ENCODE results near the gene IPO5. TPM values are rescaled to one million over a fixed set of nuclear protein-coding genes. Genes with fewer than 3 reads are reported as not detected.
A peak's percentile ranks its signal among the peaks of the same experiment; 100 is the strongest.
"Not testable (repeated sequence)": the region's sequence is repeated elsewhere in the genome, so short reads cannot be mapped to it uniquely, and the experiment has no call there.

The IPO5 gene
- total RNA-seq, 1 donor from 2014 or later: 99.0 TPM

DNA sequence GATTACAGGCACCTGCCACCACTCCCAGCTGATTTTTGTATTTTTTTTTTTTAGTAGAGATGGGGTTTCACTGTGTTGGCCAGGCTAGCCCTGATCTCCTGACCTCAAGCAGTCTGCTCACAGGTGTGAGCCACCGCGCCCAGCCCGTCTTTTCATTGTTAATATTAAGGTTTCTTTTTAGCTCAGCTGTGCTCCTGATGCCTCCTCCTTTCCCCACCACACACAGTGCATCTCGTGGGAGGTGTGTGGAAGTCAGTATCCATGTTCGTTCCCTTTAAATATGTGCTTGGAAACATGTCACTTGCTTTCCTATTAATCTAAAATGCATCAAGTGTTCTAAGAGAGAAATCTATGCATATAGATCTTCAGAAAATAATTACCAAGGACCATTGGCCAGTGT, 53.5 kb downstream of the IPO5 start:
- DNase-seq (ENCODE audit: low read depth in 2 of 2): no peak

DNA sequence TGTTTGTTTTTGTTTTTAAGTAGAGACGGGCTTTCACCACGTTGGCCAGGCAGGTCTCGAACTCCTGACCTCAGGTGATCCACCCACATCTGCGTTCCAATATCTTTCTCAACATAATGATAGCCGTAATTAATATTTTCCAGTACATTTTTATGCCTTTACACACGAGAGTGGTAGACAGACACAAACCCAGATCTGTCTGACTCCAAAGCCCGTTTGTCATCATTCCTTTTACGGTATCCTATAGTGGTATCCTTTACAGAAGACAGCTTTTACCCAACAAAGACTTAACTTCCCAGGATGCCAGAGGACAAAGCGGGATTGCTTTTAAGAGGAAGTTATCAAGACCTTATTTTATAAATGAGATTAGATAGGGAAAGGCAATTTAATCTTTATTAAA, 59.8 kb downstream of the IPO5 start:
- no peak for DNase-seq (ENCODE audit: low read depth in 2 of 2)

DNA sequence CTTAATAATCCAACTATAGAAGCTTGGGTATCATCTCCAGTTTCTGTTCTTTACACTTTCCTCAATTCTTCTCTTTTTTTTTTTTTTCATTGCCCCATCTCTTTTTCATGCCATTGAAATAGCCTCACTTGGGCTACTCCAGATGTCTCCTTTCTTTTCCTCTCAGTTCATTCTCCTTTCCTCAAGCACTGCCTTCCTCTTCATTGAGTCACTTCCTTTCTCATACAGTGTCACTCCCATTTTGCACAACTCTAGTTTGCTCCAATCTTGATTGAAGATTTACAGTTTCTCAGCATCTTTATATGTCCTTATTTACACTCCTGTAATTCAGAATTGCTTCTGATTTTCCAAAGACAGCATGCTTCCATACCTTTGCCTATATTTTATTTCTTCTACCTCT, 61.3 kb downstream of the IPO5 start:
- peak in 1 of 2 donors; percentile 69 for DNase-seq (ENCODE audit: low read depth in 2 of 2)

DNA sequence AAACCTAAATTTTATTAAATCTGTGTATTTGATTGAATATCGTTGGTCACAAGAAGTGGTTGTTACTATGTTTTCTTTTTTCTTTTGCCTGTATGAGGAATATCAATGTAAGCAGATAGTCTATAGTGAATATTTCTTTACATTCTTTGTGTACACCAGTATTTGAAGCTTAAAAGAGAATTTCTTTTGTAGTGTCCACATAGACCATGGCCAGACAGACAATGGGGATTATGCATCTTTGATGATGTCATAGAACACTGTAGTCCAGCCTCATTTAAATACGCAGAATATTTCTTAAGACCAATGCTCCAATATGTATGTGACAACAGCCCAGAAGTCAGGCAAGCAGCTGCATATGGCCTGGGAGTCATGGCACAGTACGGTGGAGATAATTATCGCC, 64.8 kb downstream of the IPO5 start:
- no peak for DNase-seq (ENCODE audit: low read depth in 2 of 2)

DNA sequence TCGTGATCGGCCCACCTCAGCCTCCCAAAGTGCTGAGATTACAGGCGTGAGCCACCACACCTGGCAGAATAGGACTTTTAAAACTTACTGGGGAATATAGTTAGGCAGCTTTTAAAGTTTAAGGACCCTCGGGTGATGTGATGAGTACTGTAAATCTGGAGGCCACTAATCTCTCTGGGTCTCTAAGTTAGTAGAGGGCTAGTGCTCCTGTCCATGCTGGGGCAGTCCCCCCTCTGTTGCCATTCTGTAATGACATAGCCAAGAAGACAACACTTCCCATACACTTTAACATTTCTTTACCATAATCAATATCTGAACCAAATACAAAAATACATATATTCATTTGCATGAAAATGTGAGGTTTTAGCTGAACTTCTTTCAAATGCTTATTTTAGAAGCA, 65.7 kb downstream of the IPO5 start:
- no peak for DNase-seq (ENCODE audit: low read depth in 2 of 2)

DNA sequence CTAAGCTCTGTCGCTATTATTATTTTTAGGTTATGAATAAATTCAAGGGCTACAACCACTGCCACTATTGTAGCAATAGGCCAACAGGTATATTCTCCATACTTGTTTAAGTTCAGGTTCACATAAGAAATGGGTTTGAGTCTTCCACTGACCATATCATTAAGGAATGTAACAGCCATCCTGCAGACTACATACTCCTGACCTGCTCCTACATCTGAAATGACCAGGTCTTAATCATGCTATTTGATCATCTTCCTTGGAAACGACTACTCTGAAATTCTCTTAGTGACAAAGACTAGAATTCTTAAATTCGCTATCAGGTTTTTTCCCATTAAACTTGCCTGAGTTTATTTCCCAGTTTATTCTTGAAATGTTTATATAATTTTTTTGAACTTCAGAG, 66.8 kb downstream of the IPO5 start:
- DNase-seq (ENCODE audit: low read depth in 2 of 2): no peak

DNA sequence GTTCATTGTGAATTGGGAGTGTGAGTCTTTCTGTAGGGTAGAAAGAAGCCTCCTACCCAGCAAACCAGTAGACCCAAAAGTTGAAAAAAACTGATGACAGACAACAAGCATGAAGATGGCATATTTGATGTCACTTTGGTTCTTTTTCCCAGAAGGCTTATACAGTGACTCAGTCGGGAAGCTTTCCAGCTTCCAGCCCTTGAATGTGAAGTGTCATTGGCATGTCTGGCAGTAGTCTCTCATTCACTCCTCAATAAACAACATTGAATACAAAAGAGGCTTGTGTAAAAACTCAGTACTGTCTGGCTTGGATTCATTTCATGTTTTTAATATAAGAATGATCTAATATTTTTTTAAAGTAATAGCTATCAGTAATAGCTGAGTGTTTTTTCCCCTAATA, 68.7 kb downstream of the IPO5 start:
- peak; percentile 14 to 56 for DNase-seq (ENCODE audit: low read depth in 2 of 2)

DNA sequence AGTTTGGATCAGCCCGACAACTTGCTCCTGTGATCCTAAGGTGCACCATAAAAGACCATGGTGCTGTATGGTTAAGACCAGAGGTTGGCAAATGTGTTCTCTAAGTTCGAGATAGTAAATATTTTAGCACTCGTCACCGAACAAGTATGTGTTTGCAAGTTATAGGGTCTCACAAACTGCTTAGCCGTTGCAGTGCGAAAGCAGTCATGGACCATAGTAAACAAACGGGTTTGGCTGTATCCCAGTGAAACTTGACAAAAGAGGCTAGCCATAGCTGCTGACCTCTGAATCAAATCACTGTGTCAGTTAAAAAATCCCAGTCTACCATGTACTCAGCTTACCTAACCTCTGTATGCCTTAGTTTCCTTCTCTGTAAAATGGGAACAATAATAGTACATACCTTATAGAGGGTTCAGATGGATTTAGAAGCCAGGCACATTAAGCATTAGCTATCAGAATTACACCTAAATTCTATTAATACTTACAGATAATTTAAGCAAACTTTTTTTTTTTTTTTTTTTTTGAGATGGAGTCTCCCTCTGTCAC, 72.1 kb downstream of the IPO5 start:
- no peak for DNase-seq (ENCODE audit: low read depth in 2 of 2)

DNA sequence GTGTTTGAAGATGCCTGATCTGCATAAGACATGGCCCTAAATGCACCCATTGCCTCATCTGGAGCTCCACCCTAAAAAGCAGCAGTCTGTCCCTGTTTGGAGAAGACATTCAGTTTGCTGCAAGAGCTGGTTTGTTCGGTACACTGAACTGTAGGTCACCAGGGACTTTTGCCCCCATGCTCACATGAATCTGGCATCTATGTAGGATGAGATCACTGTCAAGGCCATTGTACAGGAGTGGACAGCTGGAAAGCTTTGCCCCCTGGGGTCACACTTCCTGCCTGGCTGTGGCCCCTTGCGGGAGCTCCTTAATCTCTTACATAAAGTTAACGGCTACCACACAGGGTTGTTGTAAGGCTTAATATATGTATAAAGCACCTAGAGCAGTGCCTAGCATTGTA, 73.0 kb downstream of the IPO5 start:
- DNase-seq (ENCODE audit: low read depth in 2 of 2): peak; percentile 25 to 55

DNA sequence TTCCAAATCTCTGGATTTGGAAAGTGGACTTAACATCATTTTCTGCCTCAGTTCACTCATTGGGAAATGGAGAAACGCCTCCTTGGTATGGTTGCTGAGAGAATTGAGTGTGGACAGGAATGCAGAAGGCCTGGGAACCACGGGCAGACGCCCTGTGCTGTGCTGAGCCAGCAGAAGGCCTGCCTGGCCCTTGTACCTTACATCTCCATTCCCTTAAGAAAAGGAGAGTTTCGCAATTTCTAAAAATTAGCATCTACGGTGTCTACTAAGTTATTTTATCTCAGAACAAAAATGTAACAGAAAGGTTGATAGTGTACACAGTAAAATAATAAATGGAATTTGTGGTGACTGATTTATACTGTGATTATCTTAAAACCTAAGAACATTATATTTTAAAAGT, 78.7 kb downstream of the IPO5 start:
- no peak for DNase-seq (ENCODE audit: low read depth in 2 of 2)

DNA sequence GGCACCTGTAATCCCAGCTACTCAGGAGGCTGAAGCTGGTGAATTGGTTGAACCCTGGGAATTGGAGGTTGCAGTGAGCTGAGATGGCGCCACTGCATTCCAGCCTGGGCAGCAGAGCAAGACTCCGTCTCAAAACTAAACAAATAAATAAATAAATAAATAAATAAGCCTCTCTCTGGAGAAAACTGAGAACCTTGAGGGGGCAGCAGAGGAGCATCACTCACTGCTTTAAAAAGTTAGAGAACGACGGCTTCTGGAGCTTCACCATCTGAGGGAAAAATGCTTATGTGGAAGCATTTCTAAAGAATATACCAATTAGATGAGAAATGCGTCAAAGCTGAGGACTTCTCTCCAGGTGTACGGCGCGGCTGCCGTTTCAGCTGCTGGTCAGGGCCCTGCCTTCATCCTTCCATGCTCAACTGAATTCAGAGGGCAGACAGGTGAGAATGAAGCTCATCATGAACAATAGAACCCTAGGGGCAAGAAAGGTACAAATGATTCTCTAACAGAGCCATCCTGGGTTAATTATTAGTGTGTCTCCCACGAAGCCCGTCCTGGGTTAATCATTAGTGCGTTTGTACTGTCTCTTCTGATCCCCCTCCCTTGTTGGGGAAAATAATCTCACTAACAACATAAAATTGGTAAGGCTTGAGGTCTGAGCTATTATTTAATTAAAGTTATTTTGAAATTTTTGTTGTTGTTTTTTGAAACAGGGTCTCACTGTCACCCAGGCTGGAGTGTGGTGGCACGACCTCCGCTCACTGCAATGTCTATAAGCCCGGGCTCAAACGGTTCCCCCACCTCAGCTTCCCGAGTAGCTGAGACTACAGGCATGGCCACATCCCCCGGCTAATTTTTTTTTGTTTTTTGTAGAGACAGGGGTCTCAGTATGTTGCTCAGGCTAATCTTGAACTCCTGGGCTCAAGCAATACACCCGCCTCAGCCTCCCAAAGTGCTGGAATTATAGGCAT, 80.1 kb downstream of the IPO5 start:
- DNase-seq (ENCODE audit: low read depth in 2 of 2): peak; percentile 29 to 59

DNA sequence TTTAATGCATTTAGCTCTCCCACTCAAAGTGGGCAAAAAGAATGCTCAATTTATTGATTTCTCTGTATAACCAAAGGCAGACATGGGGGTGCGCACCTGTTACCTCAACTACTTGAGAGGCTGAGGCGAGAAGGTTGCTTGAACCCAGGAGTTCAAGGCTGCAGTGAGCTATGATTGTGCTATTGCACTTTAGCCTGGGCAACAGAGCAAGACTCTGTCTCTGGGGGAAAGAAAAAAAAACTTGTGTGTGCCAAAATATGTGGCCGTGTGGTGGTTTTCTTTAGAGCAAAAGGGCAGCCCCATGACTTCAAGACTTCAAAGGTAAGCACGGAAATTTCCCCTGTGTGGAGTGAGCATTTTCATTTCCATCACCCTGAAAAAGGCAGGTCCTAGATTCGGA, 81.9 kb downstream of the IPO5 start:
- no peak for DNase-seq (ENCODE audit: low read depth in 2 of 2)

DNA sequence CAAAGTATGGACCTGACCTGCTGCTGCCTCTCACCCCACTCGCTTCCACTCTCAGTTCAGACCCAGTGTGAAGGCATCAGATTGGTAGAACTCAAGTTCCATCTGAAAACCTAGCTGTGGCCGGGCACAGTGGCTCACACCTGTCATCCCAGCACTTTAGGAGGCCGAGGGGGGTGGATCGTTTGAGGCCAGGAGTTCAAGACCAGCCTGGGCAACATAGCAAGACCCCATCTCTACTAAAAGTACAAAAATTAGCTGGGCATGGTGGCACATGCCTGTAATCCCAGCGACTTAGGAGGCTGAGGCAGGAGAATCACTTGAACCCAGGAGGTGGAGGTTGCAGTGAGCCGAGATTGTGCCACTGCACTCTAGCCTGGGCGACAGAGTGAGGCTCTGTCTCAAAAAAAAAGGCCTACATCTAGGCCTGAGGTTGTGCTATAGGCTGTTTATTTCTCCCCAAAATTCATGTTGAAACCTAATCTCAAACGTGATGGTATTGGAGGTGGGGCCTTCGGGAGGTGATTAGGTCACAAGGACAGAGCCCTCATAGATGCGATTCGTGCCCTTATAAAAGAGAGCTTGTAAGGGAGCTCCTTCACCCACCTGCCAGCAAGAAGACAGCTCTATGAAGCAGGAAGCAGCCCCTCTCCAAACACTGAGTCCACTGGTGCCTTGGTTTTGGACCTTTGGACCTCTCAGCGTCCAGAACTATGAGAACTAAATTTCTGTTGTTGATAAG, 83.3 kb downstream of the IPO5 start:
- DNase-seq (ENCODE audit: low read depth in 2 of 2): not testable (repeated sequence)

DNA sequence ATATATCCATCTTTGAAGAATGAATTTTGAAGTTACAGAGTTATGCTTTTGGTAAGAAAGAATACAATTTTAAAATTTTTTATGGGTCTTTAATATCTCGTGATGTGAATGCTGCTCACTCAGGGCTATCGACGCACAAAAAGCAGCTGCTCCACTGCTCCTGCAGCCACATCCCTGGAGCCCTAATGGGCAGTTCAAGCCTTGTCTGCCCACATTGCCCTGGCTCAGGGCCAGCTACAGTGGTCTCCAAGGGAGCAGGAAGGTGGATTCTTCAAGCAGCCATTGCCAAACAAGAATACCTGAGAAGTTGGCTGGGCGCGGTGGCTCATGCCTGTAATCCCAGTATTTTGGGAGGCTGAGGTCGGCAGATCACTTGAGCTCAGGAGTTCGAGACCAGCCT, 85.8 kb downstream of the IPO5 start:
- DNase-seq (ENCODE audit: low read depth in 2 of 2): no peak

DNA sequence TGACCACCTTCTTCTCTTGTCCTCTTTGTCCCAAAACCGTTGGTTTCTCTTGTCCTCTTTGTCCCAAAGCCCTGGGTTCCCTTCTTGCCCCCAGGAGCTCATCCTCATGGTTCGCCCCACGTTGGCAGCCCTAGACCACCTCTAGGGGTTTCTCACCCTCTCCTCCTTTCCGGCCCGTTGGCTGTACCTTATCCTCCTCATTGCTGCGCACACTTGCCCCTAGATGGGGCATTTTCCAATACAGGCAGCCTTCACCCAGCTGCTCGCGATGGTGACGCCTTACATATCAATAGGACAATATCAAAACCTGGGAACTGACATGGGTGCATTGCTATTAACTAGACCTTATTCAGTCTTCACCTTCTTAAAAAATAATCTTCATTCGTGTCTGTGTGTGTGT, 86.5 kb downstream of the IPO5 start:
- no peak for DNase-seq (ENCODE audit: low read depth in 2 of 2)

DNA sequence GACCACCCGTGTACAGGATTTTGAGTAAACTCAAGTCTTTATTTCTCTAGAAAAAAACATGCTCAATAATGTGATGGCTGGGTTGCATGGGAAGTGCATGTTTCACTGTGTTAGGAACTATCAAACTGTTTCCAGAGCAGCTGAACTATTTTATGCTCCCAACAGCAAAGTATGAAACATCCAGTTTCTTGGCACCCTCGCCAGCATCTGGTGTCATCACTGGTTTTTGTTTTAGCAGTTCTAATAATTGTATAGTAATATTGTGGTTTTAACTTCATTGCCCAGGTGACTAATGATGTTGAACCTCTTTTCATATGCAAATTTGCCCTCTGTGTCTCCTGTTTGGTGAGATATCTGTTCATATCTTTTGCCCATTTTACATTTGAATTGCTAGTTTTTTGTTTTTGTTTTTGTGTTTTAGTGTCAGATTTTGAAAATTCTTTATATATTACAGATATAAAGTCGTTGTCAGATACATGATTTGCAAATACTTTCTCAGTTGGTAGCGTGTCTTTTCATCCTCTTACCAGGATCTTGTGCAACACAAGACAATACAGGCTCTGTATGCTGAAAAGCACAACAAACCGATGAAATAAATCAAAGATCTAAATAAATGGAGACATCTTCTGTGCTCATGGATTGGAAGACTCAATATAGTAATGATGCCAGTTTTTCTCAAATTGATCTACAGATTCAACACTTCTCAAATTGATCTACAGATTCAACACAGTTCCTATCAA, 87.8 kb downstream of the IPO5 start:
- DNase-seq (ENCODE audit: low read depth in 2 of 2): no peak

DNA sequence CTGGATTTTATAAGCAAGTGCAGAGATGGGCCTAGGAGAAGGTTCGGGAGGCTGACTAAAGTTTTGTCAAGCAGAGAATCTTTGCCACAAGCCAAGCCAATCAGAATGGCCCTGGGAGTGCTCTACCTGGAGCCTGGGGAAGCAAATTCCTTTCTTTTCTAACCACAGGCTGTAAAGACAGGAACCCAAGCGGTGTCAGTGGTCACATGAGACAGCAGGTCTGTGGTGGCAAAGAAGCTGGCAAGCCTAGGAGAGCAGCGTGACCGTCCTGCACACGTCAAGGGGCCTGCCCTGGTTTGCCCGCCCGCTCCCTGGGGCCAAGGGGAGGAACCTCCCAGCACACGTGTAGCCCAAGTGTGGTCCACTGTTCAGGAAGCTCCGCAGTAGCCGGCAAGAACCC, 90.8 kb downstream of the IPO5 start:
- DNase-seq (ENCODE audit: low read depth in 2 of 2): no peak

DNA sequence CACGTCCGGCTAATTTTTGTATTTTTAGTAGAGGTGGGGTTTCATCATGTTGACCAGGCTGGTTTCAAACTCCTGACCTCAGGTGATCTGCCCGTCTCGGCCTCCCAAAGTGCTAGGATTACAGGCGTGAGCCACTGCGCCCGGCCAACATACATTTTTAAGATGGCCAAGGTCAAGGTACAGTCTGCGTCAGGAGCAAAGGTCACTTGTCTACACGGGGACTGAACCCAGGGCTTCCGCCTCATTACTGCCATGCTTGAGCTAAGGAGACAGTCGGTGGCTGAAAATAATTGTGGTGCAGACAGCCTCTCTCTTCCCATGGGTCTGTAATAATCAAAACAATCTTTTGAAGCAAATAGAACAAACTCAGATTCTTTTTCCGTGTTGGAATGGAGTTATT, 94.3 kb downstream of the IPO5 start:
- DNase-seq (ENCODE audit: low read depth in 2 of 2): not testable (repeated sequence)

DNA sequence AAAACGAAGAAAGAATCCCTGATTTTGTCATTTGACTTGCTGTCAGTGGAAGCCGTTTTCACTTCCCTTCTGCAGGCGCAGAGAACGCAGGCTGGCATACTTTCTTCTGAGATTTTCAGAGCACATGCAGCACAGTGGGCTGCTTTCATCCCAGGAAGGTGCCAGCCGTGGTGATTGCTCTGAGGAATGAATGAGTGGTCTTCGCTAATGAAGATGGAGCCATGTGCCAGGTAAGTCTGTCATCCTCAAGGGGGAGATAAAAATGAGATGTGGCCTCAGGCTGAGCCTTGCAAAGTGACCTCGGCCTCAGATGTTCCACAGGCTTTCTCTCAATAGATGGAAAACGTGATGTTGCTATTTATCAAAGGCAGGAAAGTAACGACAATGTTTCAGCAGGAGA, 94.8 kb downstream of the IPO5 start:
- no peak for DNase-seq (ENCODE audit: low read depth in 2 of 2)

DNA sequence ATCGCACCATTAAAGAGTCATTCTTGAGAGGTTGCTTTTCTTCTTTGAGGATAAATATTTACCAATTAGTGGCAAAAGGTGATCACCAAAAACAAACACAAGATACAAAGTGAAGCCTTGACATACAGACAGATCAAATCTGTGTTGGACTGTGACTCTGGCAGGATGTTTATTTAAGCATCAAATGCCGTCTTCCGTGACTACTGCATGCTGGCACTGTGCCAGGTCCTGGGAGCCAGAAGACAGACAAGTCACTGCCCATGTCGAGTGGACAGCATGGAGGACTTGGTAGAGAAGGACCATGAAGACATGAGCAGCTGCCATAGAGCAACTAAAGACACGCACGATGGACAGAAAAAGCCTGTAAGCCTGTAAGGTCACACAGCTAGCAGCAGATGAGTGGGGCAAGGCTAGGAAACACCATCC, 96.6 kb downstream of the IPO5 start:
- peak; percentile 7 to 73 for DNase-seq (ENCODE audit: low read depth in 2 of 2)

DNA sequence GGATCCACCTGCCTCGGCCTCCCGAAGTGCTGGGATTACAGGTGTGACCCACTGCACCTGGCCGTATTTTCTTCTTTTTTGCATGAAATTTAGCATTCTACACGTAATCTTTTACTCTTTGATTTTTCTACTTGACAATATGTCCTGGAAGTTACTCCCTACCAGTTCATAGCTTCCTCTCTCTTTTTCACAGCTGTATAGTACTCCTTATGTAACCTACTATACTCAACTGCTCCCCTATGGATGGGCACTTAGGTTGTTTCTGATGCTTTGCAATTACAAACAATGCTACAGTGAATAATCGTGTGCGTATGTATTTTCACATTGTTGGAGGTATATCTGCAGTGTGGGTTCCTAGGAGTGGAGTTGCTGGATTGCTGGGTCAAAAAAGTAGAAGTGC, 98.9 kb downstream of the IPO5 start:
- DNase-seq (ENCODE audit: low read depth in 2 of 2): no peak

DNA sequence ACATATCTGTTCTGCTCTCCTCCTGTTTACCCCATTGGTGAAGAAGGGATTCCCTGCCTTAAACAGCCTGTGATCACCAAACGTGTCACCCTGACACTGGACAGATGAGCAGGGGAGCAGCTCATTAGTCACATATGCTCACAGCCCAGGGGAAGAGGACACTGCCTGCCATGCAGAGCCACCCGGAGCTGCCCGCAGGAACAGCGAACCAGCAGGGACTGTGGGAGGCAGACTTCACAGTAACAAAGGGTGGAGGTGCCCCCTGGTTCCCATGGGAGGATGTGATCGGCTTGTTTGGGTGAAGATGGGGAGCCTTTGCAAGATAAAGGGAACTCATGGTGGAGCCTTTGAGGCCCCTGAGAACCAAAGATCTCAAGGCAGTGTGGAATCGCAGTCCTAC, 100.8 kb downstream of the IPO5 start:
- DNase-seq (ENCODE audit: low read depth in 2 of 2): no peak
